NT2/D1 (cell line): Measurements from ENCODE around the gene RNF152.

Source experiments
- YY1 ChIP-seq: IDR thresholded peaks from 2 replicates; pipeline ENCODE4 v1.6.1; 2011; ENCODE audit not compliant: insufficient read length, insufficient read depth
- ZNF274 ChIP-seq: IDR thresholded peaks from 2 replicates; pipeline ENCODE4 v1.6.1; 2011; ENCODE audit warnings: mild to moderate bottlenecking, low read depth, low read length

DNA sequence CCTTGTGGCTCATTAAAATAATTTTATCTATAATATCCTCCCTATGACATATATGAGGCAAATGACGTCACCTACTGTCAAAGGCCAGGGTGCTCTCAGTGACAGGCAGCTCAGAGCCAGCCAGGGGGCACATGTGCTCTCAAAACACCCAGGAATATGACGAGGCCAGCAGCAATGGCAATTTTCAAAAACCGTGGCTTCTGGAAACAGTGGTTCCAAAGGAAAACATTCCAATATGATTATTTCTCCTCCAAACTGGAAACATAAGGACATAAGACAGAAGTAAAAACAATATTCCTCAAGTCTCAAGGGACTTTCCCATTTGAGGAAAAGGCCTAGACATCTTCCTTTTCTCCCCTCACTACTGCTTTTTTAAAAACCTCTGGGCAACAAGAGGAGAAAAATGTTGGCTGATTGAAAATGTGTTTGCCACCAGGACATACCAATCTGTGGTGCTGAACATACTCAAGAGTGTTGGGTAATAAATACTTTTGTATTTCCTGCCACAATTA lies 40.8 kb downstream of the RNF152 start:
- TF ChIP-seq ZNF274 (no peak), YY1 (no peak)
